NB4 (cell line): ENCODE data around the gene RECK.
"Not testable (repeated sequence)": the region's sequence is repeated elsewhere in the genome, so short reads cannot be mapped to it uniquely, and the experiment has no call there.

Experiments used
- MYC ChIP-seq: IDR thresholded peaks from 2 replicates; pipeline ENCODE4 v1.6.1; 2011; ENCODE audit warnings: low read depth, low read length
- POLR2A ChIP-seq: IDR thresholded peaks from 2 replicates; pipeline ENCODE4 v1.6.1; 2011; ENCODE audit warnings: mild to moderate bottlenecking; ENCODE audit not compliant: insufficient read length; ENCODE audit errors: extremely low read depth
- TF ChIP-seq, protein P1 (sequence below): IDR thresholded peaks from one replicate; pipeline ENCODE4 v1.5.1; 2012; ENCODE audit warnings: low read depth, low read length
- TF ChIP-seq, protein P2 (sequence below): IDR thresholded peaks from 2 replicates; pipeline ENCODE4 v1.6.1; 2011; ENCODE audit warnings: low read depth, low read length

DNA sequence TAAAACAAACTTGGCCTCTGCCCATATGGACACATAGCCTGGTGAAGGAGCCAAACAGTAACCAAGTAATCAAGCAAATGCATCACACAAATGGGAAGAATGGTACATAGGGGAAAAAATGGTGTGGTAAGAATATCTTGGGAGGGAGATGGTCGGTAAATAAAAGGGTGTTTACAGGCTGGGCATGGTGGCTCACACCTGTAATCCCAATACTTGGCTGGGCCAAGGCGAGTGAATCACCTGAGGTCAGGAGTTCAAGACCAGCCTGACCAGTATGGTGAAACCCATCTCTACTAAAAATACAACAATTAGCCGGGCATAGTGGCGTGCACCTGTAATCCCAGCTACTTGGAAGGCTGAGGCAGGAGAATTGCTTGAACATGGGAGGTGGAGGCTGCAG, 122.8 kb downstream of the RECK start:
- TF ChIP-seq, protein P1, sequence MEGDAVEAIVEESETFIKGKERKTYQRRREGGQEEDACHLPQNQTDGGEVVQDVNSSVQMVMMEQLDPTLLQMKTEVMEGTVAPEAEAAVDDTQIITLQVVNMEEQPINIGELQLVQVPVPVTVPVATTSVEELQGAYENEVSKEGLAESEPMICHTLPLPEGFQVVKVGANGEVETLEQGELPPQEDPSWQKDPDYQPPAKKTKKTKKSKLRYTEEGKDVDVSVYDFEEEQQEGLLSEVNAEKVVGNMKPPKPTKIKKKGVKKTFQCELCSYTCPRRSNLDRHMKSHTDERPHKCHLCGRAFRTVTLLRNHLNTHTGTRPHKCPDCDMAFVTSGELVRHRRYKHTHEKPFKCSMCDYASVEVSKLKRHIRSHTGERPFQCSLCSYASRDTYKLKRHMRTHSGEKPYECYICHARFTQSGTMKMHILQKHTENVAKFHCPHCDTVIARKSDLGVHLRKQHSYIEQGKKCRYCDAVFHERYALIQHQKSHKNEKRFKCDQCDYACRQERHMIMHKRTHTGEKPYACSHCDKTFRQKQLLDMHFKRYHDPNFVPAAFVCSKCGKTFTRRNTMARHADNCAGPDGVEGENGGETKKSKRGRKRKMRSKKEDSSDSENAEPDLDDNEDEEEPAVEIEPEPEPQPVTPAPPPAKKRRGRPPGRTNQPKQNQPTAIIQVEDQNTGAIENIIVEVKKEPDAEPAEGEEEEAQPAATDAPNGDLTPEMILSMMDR: not testable (repeated sequence)
- not testable (repeated sequence) for TF ChIP-seq MYC, POLR2A
- TF ChIP-seq, protein P2, sequence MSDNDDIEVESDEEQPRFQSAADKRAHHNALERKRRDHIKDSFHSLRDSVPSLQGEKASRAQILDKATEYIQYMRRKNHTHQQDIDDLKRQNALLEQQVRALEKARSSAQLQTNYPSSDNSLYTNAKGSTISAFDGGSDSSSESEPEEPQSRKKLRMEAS: not testable (repeated sequence)
